Inferior parietal cortex (tissue), 1 donor: ENCODE results near the gene MYO15A.
"Not testable (repeated sequence)": the region's sequence is repeated elsewhere in the genome, so short reads cannot be mapped to it uniquely, and the experiment has no call there.

Experiments
- DNase-seq: peaks from one replicate; pipeline ENCODE4 v3.0.0-alpha.2; 2016; ENCODE audit errors: extremely low spot score

Gene MYO15A

GRCh38 chr17:18185832-18186626 is 77.5 kb downstream of the MYO15A start:
- no peak for DNase-seq

- DNase-seq, result peak; percentile 58
Measured at GRCh38 chr17:18186627-18186982, 78.0 kb downstream of the MYO15A start.

- peak; percentile 59 for DNase-seq
Measured at GRCh38 chr17:18187226-18187625, 78.7 kb downstream of the MYO15A start.

GRCh38 chr17:18187821-18188761 is 79.5 kb downstream of the MYO15A start:
- no peak for DNase-seq

GRCh38 chr17:18190628-18191235 is 82.2 kb downstream of the MYO15A start:
- DNase-seq, result no peak

GRCh38 chr17:18191236-18191667 is 82.7 kb downstream of the MYO15A start:
- DNase-seq, result no peak

- no peak for DNase-seq
Measured at GRCh38 chr17:18191967-18192366, 83.4 kb downstream of the MYO15A start.

- no peak for DNase-seq
Measured at GRCh38 chr17:18194394-18194793, 85.8 kb downstream of the MYO15A start.

GRCh38 chr17:18194804-18195203 is 86.2 kb downstream of the MYO15A start:
- DNase-seq, result no peak

- DNase-seq, result no peak
Measured at GRCh38 chr17:18195246-18195645, 86.7 kb downstream of the MYO15A start.

GRCh38 chr17:18197535-18198194 is 89.1 kb downstream of the MYO15A start:
- DNase-seq, result no peak

GRCh38 chr17:18198530-18198929 is 90.0 kb downstream of the MYO15A start:
- no peak for DNase-seq

GRCh38 chr17:18201108-18201507 is 92.6 kb downstream of the MYO15A start:
- no peak for DNase-seq

- no peak for DNase-seq
Measured at GRCh38 chr17:18203308-18203707, 94.8 kb downstream of the MYO15A start.

GRCh38 chr17:18205861-18206260 is 97.3 kb downstream of the MYO15A start:
- DNase-seq, result no peak

GRCh38 chr17:18206962-18207361 is 98.4 kb downstream of the MYO15A start:
- DNase-seq, result no peak

- no peak for DNase-seq
Measured at GRCh38 chr17:18208092-18208491, 99.5 kb downstream of the MYO15A start.

GRCh38 chr17:18213666-18214270 is 105.2 kb downstream of the MYO15A start:
- DNase-seq, result no peak

GRCh38 chr17:18216906-18217305 is 108.3 kb downstream of the MYO15A start:
- DNase-seq, result not testable (repeated sequence)

- DNase-seq, result peak; percentile 81
Measured at GRCh38 chr17:18217412-18218015, 109.0 kb downstream of the MYO15A start.
